DMS 273 treated with DMSO at 0.1 percent for 48 hours (cell line): ENCODE data around the gene PTPRG.
A peak's percentile ranks its signal among the peaks of the same experiment; 100 is the strongest.

Experiments used
- DNase-seq: peaks from one replicate; lab custom pipeline; 2025; lab: John Stamatoyannopoulos, UW

PTPRG gene

GRCh38 chr3:62237286-62237948 lies 676.0 kb downstream of the PTPRG start:
- DNase-seq = no peak

- no peak for DNase-seq
These were observed 676.6 kb downstream of the PTPRG start for GRCh38 chr3:62238003-62238402.

- no peak for DNase-seq
These were observed 677.1 kb downstream of the PTPRG start for GRCh38 chr3:62238431-62238830.

DNA sequence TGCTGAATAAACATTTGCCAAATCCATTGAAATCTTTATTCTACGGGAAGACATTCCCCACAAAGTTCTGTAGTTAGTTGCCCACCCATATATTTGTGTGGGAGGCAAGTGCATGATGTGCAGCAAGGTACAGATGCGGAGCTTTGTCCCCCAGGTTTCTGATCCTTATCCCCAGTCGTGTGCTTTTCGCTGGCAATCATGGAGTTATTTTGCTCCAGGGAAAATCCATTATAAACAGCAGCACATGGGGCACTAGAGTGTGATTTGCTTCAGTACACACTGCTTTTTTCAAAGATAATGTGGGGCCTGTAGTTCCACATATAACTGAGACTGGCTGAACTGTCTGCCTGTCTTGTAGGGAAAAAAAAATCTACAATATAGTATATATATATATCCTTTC lies 679.9 kb downstream of the PTPRG start:
- DNase-seq = no peak

DNA sequence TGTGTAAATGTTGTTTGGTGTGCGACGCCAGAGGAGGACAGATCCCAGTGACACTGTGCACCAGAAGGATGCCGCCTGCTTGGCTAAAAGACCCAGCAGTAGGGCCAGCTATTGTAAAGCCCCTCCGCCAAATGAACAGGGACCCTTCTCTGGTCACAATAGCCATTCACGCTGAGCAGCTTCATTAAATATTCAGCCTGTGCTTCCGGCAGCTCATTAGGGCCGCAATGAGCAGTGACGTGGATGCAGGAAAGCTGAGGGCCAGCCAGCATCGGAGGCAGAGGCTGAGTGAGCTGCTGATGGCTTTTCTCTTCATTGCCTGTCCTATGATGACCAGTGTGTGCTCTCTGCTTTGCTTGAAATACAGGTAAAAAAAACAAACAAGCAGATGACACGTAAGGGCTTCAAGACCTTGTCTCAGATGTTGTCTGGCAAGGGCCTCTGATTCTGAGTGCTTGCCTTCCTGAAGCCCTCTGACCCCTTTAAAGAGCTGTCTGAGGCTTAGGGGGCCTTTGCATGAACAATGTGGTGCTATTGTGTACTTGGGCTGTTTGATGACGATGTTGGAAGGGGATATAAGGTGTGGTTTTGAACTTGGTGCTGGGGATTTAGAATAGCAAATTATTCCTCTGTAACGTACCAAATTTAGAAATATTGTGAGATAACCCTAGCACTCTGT lies 681.6 kb downstream of the PTPRG start:
- DNase-seq = no peak

GRCh38 chr3:62246094-62246493 lies 684.7 kb downstream of the PTPRG start:
- peak; percentile 77 for DNase-seq

GRCh38 chr3:62246985-62247384 lies 685.6 kb downstream of the PTPRG start:
- DNase-seq = no peak

DNA sequence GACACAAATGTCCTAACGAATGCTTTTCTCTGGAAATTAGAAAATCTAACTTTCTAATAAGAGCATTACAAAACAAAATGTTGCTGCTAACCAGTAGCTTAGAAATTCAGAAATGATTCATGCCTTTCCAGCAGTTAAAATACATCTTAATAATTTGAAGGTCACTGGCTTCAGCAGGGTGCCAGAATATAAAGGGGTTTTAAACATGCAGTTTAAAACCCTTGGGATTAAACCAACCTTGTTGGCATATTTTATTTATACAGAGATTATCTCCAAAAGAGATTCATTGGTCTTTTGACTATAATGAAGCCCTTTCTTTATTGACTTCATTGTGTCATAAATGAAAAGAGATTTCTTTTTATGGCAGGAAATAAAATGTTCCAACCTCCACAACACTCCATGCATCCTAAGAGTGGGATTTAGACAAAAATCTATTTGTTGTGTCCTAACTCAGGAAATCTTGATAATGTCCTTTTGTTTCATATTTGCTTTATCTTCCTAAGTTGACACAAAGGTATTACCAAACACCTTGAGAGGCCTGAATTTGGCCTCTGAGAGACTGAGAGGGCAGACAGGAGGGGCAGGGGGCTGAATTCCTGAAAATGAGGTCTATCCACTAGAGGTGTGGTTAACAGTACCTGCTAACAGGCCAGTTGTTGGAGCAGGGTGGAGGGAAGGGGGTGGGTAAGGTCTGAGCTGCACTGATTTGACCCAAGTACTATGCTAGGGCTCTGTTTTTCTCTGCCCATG lies 687.5 kb downstream of the PTPRG start:
- no peak for DNase-seq

DNA sequence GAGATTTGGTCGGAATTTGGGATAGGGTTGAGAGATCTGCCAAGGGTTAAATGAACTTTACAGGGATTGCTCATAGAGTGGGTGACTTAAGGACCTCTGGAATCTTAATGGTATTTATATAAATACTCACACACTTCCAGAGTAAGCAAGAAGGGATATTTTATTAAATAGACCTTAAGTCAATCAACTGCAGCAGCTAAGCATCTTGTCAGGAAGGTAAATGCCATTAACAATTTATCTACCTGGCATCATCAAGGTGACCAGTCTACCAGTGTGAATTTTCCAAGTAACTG lies 688.1 kb downstream of the PTPRG start:
- no peak for DNase-seq

DNA sequence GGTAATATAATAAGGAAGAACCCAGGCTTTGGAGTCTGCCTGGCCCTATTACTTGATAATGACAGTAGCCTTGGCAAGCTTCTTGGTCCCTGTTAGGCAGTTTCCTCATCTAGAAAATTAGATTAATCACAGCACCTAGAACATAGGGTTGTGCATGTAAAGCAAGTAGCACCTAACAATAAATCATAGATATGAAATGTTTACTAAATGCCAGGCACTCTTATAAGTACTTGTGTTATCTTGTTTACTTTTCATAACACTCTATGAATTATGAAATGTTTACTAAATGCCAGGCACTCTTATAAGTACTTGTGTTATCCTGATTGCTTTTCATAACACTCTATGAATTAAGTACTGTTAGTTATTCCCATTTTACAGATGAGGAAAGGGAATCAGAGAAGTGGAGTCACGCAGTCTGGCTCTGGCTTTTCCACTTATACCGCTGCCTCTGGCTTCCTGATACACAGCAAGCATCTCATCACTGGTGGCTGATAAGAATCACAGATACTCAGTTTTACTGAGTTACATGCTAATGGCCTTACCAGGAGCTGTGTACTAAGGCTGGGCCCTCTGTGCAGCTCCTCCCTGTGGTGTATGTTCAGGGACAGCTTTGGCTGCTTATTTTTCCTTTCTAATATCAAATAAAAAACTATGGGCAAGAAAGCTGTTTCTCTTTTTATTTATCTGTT lies 688.6 kb downstream of the PTPRG start:
- DNase-seq = no peak

GRCh38 chr3:62252438-62253157 lies 691.2 kb downstream of the PTPRG start:
- no peak for DNase-seq

- DNase-seq = no peak
These were observed 692.6 kb downstream of the PTPRG start for GRCh38 chr3:62253971-62254370.

- DNase-seq = no peak
These were observed 694.4 kb downstream of the PTPRG start for GRCh38 chr3:62255758-62256157.

- DNase-seq = no peak
These were observed 698.6 kb downstream of the PTPRG start for GRCh38 chr3:62259924-62260323.

DNA sequence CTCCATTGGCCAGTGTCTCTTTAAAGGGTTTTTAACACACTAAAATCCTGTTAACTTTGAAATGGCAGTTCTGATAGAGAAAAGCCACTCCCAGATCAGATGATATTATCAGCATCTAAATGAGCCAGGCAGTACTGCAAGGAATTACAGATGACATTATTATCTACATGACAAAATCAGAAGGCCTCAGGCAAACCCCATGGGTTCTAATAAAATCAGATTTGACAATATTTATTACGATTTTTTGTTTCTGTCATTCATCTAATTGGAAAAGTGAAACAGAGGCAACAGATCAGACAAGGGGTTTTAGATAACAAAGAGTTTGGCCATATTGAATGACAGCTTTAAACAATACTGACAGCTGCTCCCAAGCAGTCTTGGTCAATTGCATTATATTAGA lies 699.3 kb downstream of the PTPRG start:
- no peak for DNase-seq

DNA sequence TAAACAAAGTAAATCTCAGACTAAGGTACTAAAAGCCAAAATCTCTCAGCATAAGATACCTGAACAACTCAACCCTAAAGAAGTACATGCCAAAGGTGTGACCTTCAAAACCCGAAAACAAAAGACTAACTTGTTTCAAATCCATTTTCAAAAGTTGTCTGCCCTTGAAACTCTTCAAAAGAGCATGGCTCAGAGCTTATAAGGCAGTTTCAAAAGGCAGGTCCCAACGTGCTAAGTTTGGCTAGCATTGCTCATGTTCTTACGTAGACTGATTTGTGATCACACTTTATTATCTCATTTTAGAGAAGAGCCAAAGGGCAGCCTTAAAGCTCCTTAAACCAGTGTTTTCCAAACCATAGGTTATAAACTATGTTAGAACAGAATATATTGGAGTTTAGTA lies 699.8 kb downstream of the PTPRG start:
- DNase-seq = peak; percentile 47

DNA sequence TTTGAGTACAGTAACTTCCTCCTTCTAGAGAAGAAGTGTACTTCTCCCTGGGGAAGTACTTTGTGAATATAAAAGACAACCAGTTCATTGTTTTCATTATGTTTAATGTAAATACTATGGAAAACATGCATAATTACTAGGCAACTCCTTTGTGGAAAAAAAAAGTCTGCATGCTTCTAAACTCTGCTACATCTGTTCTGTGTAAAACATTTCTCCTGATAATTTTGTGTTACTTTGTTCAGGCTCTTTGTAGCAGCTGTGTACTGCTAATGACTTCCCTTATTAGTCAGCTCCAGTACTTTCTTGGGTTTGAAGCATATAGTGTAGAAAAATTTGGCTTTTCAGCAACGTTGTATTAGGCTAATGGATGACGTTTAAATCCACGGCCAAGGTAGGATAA lies 700.4 kb downstream of the PTPRG start:
- peak; percentile 63 for DNase-seq

DNA sequence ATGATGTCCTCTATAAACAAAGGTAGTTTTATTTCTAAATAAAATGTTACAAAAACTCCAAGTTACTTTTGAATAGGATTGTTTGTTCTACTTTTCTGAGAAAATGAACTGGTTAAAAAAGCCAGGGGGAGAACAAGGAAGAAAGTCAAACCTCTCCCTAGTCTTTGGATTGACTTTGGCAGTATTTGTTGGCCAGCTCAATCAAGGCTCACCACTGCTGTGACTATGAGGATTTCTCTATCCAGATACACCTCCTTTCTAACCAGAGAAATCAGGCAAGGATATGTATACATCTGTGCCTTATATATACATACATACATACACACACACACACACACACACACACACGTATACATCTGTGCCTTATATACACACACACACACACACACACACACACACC lies 704.2 kb downstream of the PTPRG start:
- DNase-seq = no peak

- DNase-seq = no peak
These were observed 705.4 kb downstream of the PTPRG start for GRCh38 chr3:62266668-62267283.

DNA sequence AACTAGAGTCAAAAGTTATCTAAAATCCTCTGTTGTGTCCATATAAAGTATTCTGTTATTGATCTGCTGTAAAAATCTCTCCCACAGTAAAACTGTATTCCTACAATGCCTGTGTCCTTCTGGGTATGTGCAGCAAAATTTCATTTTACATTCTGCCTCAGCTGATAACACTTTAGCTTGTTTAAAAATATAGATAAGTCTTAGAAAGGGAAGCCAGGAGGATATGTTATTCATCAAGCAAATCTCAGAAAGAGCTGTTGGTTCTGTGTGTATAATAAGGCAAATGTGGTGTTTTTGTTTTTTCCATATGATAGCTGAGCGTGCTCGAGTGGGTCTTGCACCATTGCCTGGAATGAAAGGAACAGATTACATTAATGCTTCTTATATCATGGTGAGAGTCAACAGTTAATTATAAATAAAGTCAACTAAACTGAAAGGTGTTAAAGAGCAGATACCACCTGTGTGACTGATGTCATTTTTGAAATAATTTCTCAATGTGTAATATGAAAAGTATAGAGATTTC lies 715.3 kb downstream of the PTPRG start:
- DNase-seq = no peak

DNA sequence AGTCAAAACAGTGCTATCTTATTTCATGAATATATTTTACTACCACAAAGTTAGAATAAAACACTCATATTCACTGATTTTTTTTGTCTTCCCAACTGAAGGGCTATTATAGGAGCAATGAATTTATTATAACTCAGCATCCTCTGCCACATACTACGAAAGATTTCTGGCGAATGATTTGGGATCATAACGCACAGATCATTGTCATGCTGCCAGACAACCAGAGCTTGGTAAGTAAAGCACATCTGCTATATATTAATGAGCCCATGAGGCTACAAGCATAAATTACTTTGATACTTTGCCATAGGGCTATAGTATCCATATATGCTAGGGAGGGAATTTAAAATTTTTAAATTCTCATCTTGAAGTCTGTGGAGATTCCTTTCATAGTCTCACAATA lies 716.1 kb downstream of the PTPRG start:
- DNase-seq = peak; percentile 13

- DNase-seq = no peak
These were observed 716.6 kb downstream of the PTPRG start for GRCh38 chr3:62277986-62278385.
